Fibroblast of mammary gland (primary cell): Measurements from ENCODE around the gene CCR6.

Experiments
- DNase-seq: peaks from one replicate; pipeline ENCODE4 v3.0.0-alpha.2; 2010; ENCODE audit warnings: low read depth
- H3K4me3 ChIP-seq: 2 replicates; pipeline ENCODE4 v1.5.1; 2011; ENCODE audit warnings: low read depth, mild to moderate bottlenecking, low read length, moderate library complexity; ENCODE audit not compliant: control insufficient read depth
- TF ChIP-seq, protein P1 (sequence below): conservative IDR thresholded peaks from 2 replicates; pipeline ENCODE4 v1.5.1; 2011; ENCODE audit warnings: low read depth, low read length, inconsistent platforms; ENCODE audit not compliant: control insufficient read depth, insufficient read depth

The CCR6 gene

DNA sequence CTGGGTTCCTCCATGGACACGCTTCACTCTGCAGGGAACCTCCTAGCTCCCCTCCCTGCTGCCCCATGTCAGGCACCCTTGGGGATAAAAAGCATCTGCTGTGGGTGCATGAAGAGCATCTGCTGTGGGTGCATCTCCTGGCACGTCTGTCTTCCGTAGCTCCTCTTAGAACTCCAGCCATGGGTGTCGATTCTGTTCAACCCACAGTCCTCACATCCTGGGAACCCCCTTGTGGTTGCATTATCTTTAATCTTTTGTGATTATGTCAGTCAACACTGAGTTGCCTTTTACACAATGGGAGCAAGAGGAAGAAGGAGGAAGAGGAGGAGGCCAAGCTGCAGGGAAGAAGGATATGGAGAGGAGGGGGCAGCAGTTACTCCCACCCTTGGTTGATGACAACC, 24.1 kb upstream of the CCR6 start:
- TF ChIP-seq, protein P1, sequence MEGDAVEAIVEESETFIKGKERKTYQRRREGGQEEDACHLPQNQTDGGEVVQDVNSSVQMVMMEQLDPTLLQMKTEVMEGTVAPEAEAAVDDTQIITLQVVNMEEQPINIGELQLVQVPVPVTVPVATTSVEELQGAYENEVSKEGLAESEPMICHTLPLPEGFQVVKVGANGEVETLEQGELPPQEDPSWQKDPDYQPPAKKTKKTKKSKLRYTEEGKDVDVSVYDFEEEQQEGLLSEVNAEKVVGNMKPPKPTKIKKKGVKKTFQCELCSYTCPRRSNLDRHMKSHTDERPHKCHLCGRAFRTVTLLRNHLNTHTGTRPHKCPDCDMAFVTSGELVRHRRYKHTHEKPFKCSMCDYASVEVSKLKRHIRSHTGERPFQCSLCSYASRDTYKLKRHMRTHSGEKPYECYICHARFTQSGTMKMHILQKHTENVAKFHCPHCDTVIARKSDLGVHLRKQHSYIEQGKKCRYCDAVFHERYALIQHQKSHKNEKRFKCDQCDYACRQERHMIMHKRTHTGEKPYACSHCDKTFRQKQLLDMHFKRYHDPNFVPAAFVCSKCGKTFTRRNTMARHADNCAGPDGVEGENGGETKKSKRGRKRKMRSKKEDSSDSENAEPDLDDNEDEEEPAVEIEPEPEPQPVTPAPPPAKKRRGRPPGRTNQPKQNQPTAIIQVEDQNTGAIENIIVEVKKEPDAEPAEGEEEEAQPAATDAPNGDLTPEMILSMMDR: no peak
- DNase-seq: no peak
- no peak overlapping the region for H3K4me3 ChIP-seq

GRCh38 chr6:167099707-167100106, 23.2 kb upstream of the CCR6 start:
- TF ChIP-seq, protein P1: no peak
- no peak overlapping the region for H3K4me3 ChIP-seq
- no peak for DNase-seq

DNA sequence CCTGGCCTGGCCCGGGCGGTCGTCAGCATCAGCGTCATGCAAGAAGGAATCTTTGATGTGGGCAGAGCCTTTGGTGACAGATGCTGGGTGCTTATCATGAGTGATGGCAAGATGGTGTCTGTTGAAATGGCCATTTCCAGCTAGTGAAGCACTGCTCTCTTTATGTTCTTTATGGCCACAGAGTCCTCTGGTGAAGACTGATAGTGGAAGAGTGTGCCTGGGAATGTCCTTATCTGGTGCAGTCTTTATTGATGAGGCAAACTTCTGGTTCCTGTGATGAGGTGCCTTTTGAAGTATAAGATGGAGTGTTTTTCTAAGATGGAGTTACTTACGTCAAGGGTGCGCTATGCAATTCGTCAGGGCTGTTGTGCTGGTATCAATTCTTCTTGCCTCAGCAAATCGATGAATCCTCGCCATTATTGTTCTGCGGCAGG, 22.6 kb upstream of the CCR6 start:
- TF ChIP-seq, protein P1: no peak
- DNase-seq: no peak
- no peak overlapping the region for H3K4me3 ChIP-seq

GRCh38 chr6:167102318-167102717, 20.6 kb upstream of the CCR6 start:
- TF ChIP-seq, protein P1: no peak
- DNase-seq: no peak
- no peak overlapping the region for H3K4me3 ChIP-seq

- no peak for DNase-seq
- TF ChIP-seq, protein P1: no peak
- H3K4me3 ChIP-seq: no peak overlapping the region
These were observed 19.6 kb upstream of the CCR6 start for GRCh38 chr6:167103041-167103891.

DNA sequence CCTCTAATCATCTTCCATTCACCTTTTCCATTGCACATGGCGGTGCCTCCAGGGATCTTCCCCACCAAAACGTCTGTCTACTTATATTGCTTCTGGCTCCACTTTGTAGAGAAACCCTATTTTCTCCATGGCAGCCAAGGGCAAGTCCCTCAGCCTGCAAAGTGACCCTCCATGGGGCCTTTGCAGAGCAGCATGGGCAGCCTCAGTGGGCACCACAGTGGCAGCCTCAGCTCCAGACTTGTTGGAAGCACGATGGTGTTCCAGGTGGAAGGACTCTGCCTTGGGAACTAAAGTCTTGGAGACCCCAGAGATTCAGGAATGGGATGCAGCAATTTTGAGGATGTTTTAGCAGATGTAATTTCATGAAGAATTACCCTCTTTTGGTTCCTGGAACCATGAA, 18.5 kb upstream of the CCR6 start:
- no peak for DNase-seq
- no peak overlapping the region for H3K4me3 ChIP-seq
- TF ChIP-seq, protein P1: no peak

- TF ChIP-seq, protein P1: no peak
- no peak overlapping the region for H3K4me3 ChIP-seq
- no peak for DNase-seq
These were observed 17.8 kb upstream of the CCR6 start for GRCh38 chr6:167105060-167105459.
